Neural progenitor cell (in vitro differentiated cells): ENCODE results near the gene HOXC13. TPM values are rescaled to one million over a fixed set of nuclear protein-coding genes. Genes with fewer than 3 reads are reported as not detected.

Source experiments
- DNase-seq: peaks from one replicate; pipeline ENCODE4 v3.0.0-alpha.2; 2016; ENCODE audit warnings: low spot score
- H2AFZ ChIP-seq: fragments of 200-600 bp; sonication (generic); replicated peaks from 2 replicates; pipeline ENCODE4 v1.6.1; 2016; ENCODE audit warnings: antibody characterized with exemption
- H3F3A ChIP-seq: fragments of 200-600 bp; sonication (generic); 2 replicates; pipeline ENCODE4 v1.6.1; 2016; ENCODE audit warnings: antibody characterized with exemption, low read depth
- H3K27ac ChIP-seq: fragments of 200-600 bp; sonication (generic); 2 replicates; pipeline ENCODE4 v1.5.1; 2016; ENCODE audit warnings: mild to moderate bottlenecking
- H3K27me3 ChIP-seq: fragments of 200-600 bp; sonication (generic); 2 replicates; pipeline ENCODE4 v1.6.1; 2016; ENCODE audit warnings: mild to moderate bottlenecking, moderate library complexity
- H3K36me3 ChIP-seq: fragments of 200-600 bp; sonication (generic); 2 replicates; pipeline ENCODE4 v1.5.1; 2016
- H3K4me1 ChIP-seq: fragments of 200-600 bp; sonication (generic); 2 replicates; pipeline ENCODE4 v1.6.1; 2016; ENCODE audit warnings: mixed run types
- H3K4me2 ChIP-seq: fragments of 200-600 bp; sonication (generic); 2 replicates; pipeline ENCODE4 v1.6.1; 2016
- H3K4me3 ChIP-seq: fragments of 200-600 bp; sonication (generic); 2 replicates; pipeline ENCODE4 v1.5.1; 2016
- H3K79me2 ChIP-seq: fragments of 200-600 bp; sonication (generic); 2 replicates; pipeline ENCODE4 v1.6.1; 2016; ENCODE audit warnings: low read depth
- H3K9ac ChIP-seq: fragments of 200-600 bp; sonication (generic); 2 replicates; pipeline ENCODE4 v1.6.1; 2016
- H3K9me3 ChIP-seq: fragments of 200-600 bp; sonication (generic); 2 replicates; pipeline ENCODE4 v1.5.1; 2016; ENCODE audit warnings: low read depth
- H4K20me1 ChIP-seq: fragments of 200-600 bp; sonication (generic); 2 replicates; pipeline ENCODE4 v1.6.1; 2016; ENCODE audit warnings: low read depth
- H3K27ac Mint-ChIP-seq: 3 replicates; pipeline ENCODE4 v1.8.0; 2021; ENCODE audit warnings: mixed read lengths
- H3K27me3 Mint-ChIP-seq: 2 replicates; pipeline ENCODE4 v1.8.0; 2022; ENCODE audit warnings: low read depth, mild to moderate bottlenecking, inconsistent platforms, moderate library complexity, mixed read lengths; ENCODE audit not compliant: insufficient read depth
- H3K36me3 Mint-ChIP-seq: 3 replicates; pipeline ENCODE4 v1.8.0; 2021; ENCODE audit warnings: mixed read lengths
- H3K4me1 Mint-ChIP-seq: 3 replicates; pipeline ENCODE4 v1.8.0; 2021; ENCODE audit warnings: mixed read lengths
- H3K4me3 Mint-ChIP-seq: 3 replicates; pipeline ENCODE4 v1.8.0; 2021; ENCODE audit warnings: mild to moderate bottlenecking, moderate library complexity, mixed read lengths
- H3K9me3 Mint-ChIP-seq: 3 replicates; pipeline ENCODE4 v1.8.0; 2020; ENCODE audit warnings: mixed read lengths
- CTCF ChIP-seq: fragments of 200-600 bp; sonication (generic); IDR thresholded peaks from 2 replicates; pipeline ENCODE4 v1.5.1; 2017; ENCODE audit warnings: antibody characterized with exemption, mild to moderate bottlenecking
- EZH2 ChIP-seq: fragments of 200-600 bp; sonication (generic); IDR thresholded peaks from 2 replicates; pipeline ENCODE4 v1.6.1; 2017; ENCODE audit warnings: antibody characterized with exemption, mild to moderate bottlenecking, moderate library complexity
- EZH2phosphoT487 ChIP-seq: fragments of 200-600 bp; sonication (generic); IDR thresholded peaks from 2 replicates; pipeline ENCODE4 v1.6.1; 2017; ENCODE audit warnings: antibody characterized with exemption
- total RNA-seq: library from RNA; depleted of rRNA; stranded (reverse); fragments of >200 nt; gene quantifications from 2 replicates; pipeline ENCODE4 v1.2.3, GENCODE V29; 2015; ENCODE audit warnings: low replicate concordance

The HOXC13 gene
- total RNA-seq, 1 donor from 2014 or later: not detected

- H3K9ac ChIP-seq: no peak overlapping the region
- TF ChIP-seq EZH2 (peak; percentile 33), EZH2phosphoT487 (peak; percentile 28), CTCF (no peak)
- Mint-ChIP-seq H3K4me3 (no peak overlapping the region), H3K27ac (no peak overlapping the region), H3K4me1 (peaks cover 2% of the 10 kb centered on the region), H3K36me3 (no peaks in the 10 kb centered on the region), H3K9me3 (peaks cover 9% of the 10 kb centered on the region), H3K27me3 (peaks cover 100% of the 10 kb centered on the region)
- H3K9me3 ChIP-seq: no peaks in the 10 kb centered on the region
- no peaks in the 10 kb centered on the region for H3K4me1 ChIP-seq
- no peak overlapping the region for H3K4me3 ChIP-seq
- H2AFZ ChIP-seq: no peak overlapping the region
- no peaks in the 10 kb centered on the region for H3F3A ChIP-seq
- peaks cover 100% of the 10 kb centered on the region for H3K27me3 ChIP-seq
- no peaks in the 10 kb centered on the region for H3K36me3 ChIP-seq
- H3K79me2 ChIP-seq: no peaks in the 10 kb centered on the region
- H4K20me1 ChIP-seq: peaks cover 87% of the 10 kb centered on the region
- no peak overlapping the region for H3K4me2 ChIP-seq
- no peak for DNase-seq
- H3K27ac ChIP-seq: no peak overlapping the region
Observed at GRCh38 chr12:53991077-53991460, 52.4 kb downstream of the HOXC13 start.

DNA sequence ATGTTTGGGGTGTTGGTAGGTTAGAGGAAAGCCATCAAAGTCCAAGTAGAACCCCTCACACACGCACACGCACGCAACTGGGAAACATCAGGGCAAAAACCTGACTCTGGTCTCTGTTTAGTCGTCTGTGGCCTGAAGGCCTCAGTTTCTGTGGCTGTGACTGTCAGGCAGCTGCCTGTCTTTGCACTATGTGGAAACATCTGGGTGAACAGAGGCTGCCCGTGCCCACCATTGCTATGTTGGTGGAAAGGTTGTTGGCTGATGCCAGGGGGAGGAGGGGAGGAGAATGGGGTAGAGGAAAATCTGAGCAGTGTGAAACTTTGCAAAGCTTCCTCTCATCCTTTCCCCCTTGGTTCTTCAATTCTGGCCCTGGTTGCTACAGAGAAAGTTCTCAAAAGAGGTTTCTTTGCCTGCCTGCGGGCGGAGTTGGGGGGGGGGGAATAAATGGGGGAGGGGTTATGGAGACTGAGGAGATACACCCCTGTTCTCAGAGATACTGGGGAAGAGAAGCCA lies 53.8 kb downstream of the HOXC13 start:
- Histone ChIP-seq H3F3A (no peaks in the 10 kb centered on the region), H3K27ac (no peak overlapping the region), H3K36me3 (no peaks in the 10 kb centered on the region), H2AFZ (no peak overlapping the region), H3K4me1 (no peaks in the 10 kb centered on the region), H3K9ac (no peak overlapping the region), H3K4me3 (no peak overlapping the region), H3K4me2 (no peak overlapping the region), H4K20me1 (peaks cover 89% of the 10 kb centered on the region), H3K79me2 (no peaks in the 10 kb centered on the region), H3K27me3 (peaks cover 100% of the 10 kb centered on the region), H3K9me3 (no peaks in the 10 kb centered on the region)
- Mint-ChIP-seq H3K4me1 (peaks cover 2% of the 10 kb centered on the region), H3K36me3 (no peaks in the 10 kb centered on the region), H3K4me3 (no peak overlapping the region), H3K9me3 (peaks cover 6% of the 10 kb centered on the region), H3K27ac (no peak overlapping the region), H3K27me3 (peaks cover 98% of the 10 kb centered on the region)
- TF ChIP-seq EZH2phosphoT487: no peak
- DNase-seq: no peak

- H3K4me2 ChIP-seq: no peak overlapping the region
- H3K9me3 ChIP-seq: no peaks in the 10 kb centered on the region
- no peaks in the 10 kb centered on the region for H3K4me1 ChIP-seq
- H3K36me3 Mint-ChIP-seq: no peaks in the 10 kb centered on the region
- H3K27me3 ChIP-seq: peaks cover 100% of the 10 kb centered on the region
- no peak overlapping the region for H3K9ac ChIP-seq
- H3K79me2 ChIP-seq: no peaks in the 10 kb centered on the region
- H3K27me3 Mint-ChIP-seq: peaks cover 98% of the 10 kb centered on the region
- H4K20me1 ChIP-seq: peaks cover 89% of the 10 kb centered on the region
- H3K9me3 Mint-ChIP-seq: peaks cover 6% of the 10 kb centered on the region
- peak; percentile 58 for TF ChIP-seq EZH2phosphoT487
- no peak for TF ChIP-seq CTCF
- peak; percentile 90 for TF ChIP-seq EZH2
- H3K36me3 ChIP-seq: no peaks in the 10 kb centered on the region
- H3K4me3 Mint-ChIP-seq: no peak overlapping the region
- no peaks in the 10 kb centered on the region for H3F3A ChIP-seq
- peaks cover 2% of the 10 kb centered on the region for H3K4me1 Mint-ChIP-seq
- no peak overlapping the region for H3K27ac ChIP-seq
- no peak for DNase-seq
- H2AFZ ChIP-seq: no peak overlapping the region
- H3K4me3 ChIP-seq: no peak overlapping the region
- H3K27ac Mint-ChIP-seq: no peak overlapping the region
Observed at GRCh38 chr12:53993162-53994008, 54.8 kb downstream of the HOXC13 start.

GRCh38 chr12:53994009-53994263 lies 55.3 kb downstream of the HOXC13 start:
- Histone ChIP-seq H3K27me3 (peaks cover 100% of the 10 kb centered on the region), H3K9ac (no peak overlapping the region), H3K9me3 (no peaks in the 10 kb centered on the region), H2AFZ (no peak overlapping the region), H3K36me3 (no peaks in the 10 kb centered on the region), H4K20me1 (peaks cover 93% of the 10 kb centered on the region), H3K4me3 (no peak overlapping the region), H3K4me2 (no peak overlapping the region), H3K4me1 (no peaks in the 10 kb centered on the region), H3K79me2 (no peaks in the 10 kb centered on the region), H3K27ac (no peak overlapping the region), H3F3A (no peaks in the 10 kb centered on the region)
- Mint-ChIP-seq H3K4me1 (peaks cover 2% of the 10 kb centered on the region), H3K27me3 (peaks cover 98% of the 10 kb centered on the region), H3K27ac (no peak overlapping the region), H3K36me3 (no peaks in the 10 kb centered on the region), H3K4me3 (no peak overlapping the region), H3K9me3 (peaks cover 8% of the 10 kb centered on the region)
- TF ChIP-seq CTCF (no peak), EZH2 (peak; percentile 88), EZH2phosphoT487 (peak; percentile 72)
- DNase-seq: no peak
